Lung (tissue), 12 donors: Measurements from ENCODE around the gene TGFB3. TPM values are rescaled to one million over a fixed set of nuclear protein-coding genes. Genes with fewer than 3 reads are reported as not detected.

Source experiments
- ATAC-seq: fragments of 200-7000 bp; cut with Tn5 transposase; one replicate; pipeline ENCODE4 v1.9.1; 2020; ENCODE audit warnings: moderate number of reproducible peaks; ENCODE audit not compliant: insufficient read depth, low FRiP score
- DNase-seq, 3 donors: peaks; one replicate each; pipeline ENCODE4 v3.0.0-alpha.2; 2013 to 2017
- H3K27ac ChIP-seq, 2 donors: one replicate each; pipeline ENCODE4 v1.5.1; 2013; ENCODE audit warnings: mild to moderate bottlenecking in 2 of 2, moderate library complexity in 2 of 2, control low read depth in 1 of 2, inconsistent platforms in 1 of 2, low read depth in 1 of 2, low read length in 1 of 2
- H3K27me3 ChIP-seq, 3 donors: one replicate each; pipeline ENCODE4 v1.5.1; 2013; ENCODE audit warnings: low read length in 2 of 3; ENCODE audit not compliant: control insufficient read depth in 3 of 3, insufficient read depth in 3 of 3
- H3K36me3 ChIP-seq, 4 donors: one replicate each; pipeline ENCODE4 v1.5.1; 2013; ENCODE audit warnings: low read length in 4 of 4, mild to moderate bottlenecking in 1 of 4, moderate library complexity in 1 of 4; ENCODE audit not compliant: control insufficient read depth in 4 of 4, insufficient read depth in 4 of 4
- H3K4me1 ChIP-seq, 5 donors: one replicate each; pipeline ENCODE4 v1.5.1; 2013; ENCODE audit warnings: low read length in 5 of 5, mild to moderate bottlenecking in 2 of 5, moderate library complexity in 1 of 5; ENCODE audit not compliant: control insufficient read depth in 5 of 5, insufficient read depth in 5 of 5
- H3K4me3 ChIP-seq: one replicate; pipeline ENCODE4 v1.5.1; 2013; ENCODE audit warnings: mild to moderate bottlenecking, control low read depth, moderate library complexity
- H3K9ac ChIP-seq, 2 donors: one replicate each; pipeline ENCODE4 v1.5.1; 2013; ENCODE audit warnings: low read length in 2 of 2, control low read depth in 1 of 2; ENCODE audit not compliant: insufficient read depth in 1 of 2
- H3K9me3 ChIP-seq, 4 donors: one replicate each; pipeline ENCODE4 v1.5.1; 2013; ENCODE audit warnings: low read length in 3 of 4, mild to moderate bottlenecking in 1 of 4, moderate library complexity in 1 of 4; ENCODE audit not compliant: control insufficient read depth in 4 of 4, insufficient read depth in 3 of 4
- WGBS, 2 donors: extraction: QIAGEN DNeasy Blood & Tissue Kit; methylation state at CpG; one replicate each; pipeline ENCODE4 v1.1.7; 2013; 5-methylcytosine and 5-hydroxymethylcytosine counted together
- polyA plus RNA-seq, 2 donors: library from polyadenylated mRNA; stranded (reverse); fragments of 200-250 nt; gene quantifications; one replicate each; pipeline ENCODE4 v1.2.1, GENCODE V29; 2013
- total RNA-seq, 2 donors: library from RNA; depleted of rRNA in 1 of 2; stranded (reverse); fragments of >200 nt in 1 of 2; gene quantifications; one replicate each; pipeline ENCODE4 v1.2.1, GENCODE V29; 2014 to 2021
- TF ChIP-seq, protein P1 (sequence below): IDR thresholded peaks from 2 replicates; pipeline ENCODE4 v1.5.1; 2012; ENCODE audit warnings: mild to moderate bottlenecking; ENCODE audit errors: control extremely low read depth, extremely low read depth
- donor health status: control.
- donor health status: control.
- donor health status: Bipolar disorder and iron deficiency.
- donor health status: healthy.
- donor health status: DM: yes; HTN: yes; CAD: no.

Gene TGFB3
- total and polyA plus RNA-seq, 4 donors = 7.7 to 47.7 (median 20.0) TPM

DNA sequence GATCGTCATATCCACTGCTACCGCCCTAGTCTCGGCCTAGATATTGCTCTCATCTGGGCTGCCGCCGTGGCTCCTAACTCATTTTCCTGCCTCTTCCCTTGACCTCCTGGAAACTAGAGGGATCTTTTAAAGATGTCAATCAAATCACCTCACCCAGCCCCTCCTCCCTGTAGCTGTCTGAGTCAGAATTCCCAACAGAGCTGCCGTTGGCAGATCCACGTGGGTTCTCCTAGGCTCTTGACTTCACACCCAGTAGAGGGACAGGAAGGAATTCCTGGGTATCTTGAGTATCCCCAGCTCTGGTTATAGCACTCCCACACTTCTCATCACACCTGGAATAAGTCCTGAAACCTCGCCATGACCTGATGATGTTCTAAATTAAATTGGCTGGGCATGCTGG lies 11.9 kb downstream of the TGFB3 start:
- ATAC-seq (no peak), DNase-seq (no peak)
- Histone ChIP-seq H3K9ac (no peak overlapping the region), H3K27me3 (no peaks in the 10 kb centered on the region), H3K9me3 (no peaks in the 10 kb centered on the region), H3K36me3 (peaks cover 4 to 61% (median 30%) of the 10 kb centered on the region in 4 donors), H3K4me3 (no peak overlapping the region), H3K27ac (no peak overlapping the region), H3K4me1 (peaks cover 0 to 12% (median 10%) of the 10 kb centered on the region in 5 donors)
- TF ChIP-seq, protein P1, sequence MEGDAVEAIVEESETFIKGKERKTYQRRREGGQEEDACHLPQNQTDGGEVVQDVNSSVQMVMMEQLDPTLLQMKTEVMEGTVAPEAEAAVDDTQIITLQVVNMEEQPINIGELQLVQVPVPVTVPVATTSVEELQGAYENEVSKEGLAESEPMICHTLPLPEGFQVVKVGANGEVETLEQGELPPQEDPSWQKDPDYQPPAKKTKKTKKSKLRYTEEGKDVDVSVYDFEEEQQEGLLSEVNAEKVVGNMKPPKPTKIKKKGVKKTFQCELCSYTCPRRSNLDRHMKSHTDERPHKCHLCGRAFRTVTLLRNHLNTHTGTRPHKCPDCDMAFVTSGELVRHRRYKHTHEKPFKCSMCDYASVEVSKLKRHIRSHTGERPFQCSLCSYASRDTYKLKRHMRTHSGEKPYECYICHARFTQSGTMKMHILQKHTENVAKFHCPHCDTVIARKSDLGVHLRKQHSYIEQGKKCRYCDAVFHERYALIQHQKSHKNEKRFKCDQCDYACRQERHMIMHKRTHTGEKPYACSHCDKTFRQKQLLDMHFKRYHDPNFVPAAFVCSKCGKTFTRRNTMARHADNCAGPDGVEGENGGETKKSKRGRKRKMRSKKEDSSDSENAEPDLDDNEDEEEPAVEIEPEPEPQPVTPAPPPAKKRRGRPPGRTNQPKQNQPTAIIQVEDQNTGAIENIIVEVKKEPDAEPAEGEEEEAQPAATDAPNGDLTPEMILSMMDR = no peak
- 78 to 85% methylated on average over 8 of the region's 8 CpGs for WGBS, 2 donors

DNA sequence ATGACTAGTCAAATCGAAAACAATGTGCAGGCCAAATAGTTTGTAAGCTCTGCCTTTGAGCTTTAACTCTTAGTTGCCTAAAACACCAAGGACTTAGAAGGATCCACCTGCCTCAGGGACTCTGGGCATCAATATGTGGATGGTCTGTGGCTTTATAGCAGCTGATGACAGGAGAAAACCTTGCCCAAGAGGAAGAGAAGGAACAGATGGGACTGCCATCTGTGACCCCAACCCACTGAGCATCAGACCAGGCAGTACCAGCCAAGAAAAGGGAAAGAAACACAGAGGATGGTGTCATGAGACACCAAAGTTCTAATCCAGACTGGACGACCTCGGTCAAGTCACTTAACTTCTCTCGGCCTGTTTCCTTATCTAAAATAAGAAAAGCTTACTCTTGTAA lies 12.7 kb downstream of the TGFB3 start:
- H3K36me3 ChIP-seq = peaks cover 4 to 63% (median 32%) of the 10 kb centered on the region in 4 donors
- ATAC-seq (no peak), DNase-seq (no peak)
- WGBS, 2 donors = 78 to 85% methylated on average over 4 of the region's 4 CpGs
- peaks cover 0 to 12% (median 10%) of the 10 kb centered on the region in 5 donors for H3K4me1 ChIP-seq
- H3K9me3 ChIP-seq = no peaks in the 10 kb centered on the region
- H3K4me3 ChIP-seq = no peak overlapping the region
- H3K27ac ChIP-seq = no peak overlapping the region
- H3K9ac ChIP-seq = no peak overlapping the region
- no peaks in the 10 kb centered on the region for H3K27me3 ChIP-seq
- TF ChIP-seq, protein P1 = no peak

DNA sequence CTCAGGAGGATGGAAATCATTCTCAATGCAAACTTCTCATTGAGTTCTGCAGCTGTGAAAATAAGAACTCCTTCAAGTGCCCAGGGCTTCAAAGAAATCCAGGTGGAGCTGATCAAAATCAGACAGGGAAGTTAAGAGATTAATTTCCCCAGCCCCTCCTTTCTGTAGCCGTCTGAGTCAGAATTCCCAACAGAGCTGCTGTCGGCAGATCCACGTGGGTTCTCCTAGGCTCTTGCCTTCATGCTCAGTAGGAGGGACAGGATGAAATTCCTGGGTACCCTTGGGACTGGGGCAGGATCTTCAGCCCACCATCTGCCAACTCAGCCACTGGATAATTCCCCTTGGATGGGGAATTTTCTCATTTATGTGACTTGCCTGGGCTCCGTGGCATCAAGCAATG lies 13.3 kb downstream of the TGFB3 start:
- 77 to 83% methylated on average over 4 of the region's 4 CpGs for WGBS, 2 donors
- no peak for DNase-seq
- H3K27ac ChIP-seq = no peak overlapping the region
- no peaks in the 10 kb centered on the region for H3K9me3 ChIP-seq
- no peaks in the 10 kb centered on the region for H3K27me3 ChIP-seq
- no peak overlapping the region for H3K9ac ChIP-seq
- H3K36me3 ChIP-seq = peaks cover 4 to 66% (median 33%) of the 10 kb centered on the region in 4 donors
- TF ChIP-seq, protein P1 = no peak
- ATAC-seq = no peak
- no peak overlapping the region for H3K4me3 ChIP-seq
- peaks cover 0 to 12% (median 8%) of the 10 kb centered on the region in 5 donors for H3K4me1 ChIP-seq

DNA sequence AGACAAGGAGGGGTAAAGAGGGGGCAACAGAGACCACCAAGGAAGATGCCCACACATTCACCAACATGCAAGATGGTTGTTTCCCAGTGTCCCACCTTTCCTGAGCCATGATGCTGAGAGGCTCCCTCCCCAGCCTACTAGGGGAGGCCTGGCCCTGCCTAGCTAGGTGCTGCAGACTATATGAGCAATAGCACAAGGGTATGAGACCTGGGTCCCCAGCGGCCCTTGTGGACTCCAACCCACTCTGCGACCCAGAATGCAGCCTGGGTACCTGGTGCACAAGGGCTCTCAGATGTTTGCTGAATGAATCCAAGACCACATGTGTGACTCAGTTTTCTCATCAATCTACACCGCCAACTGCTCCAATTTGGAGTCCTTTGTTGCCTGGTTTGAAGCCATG lies 13.9 kb downstream of the TGFB3 start:
- Histone ChIP-seq H3K27ac (no peak overlapping the region), H3K4me1 (peaks cover 0 to 6% (median 2%) of the 10 kb centered on the region in 5 donors), H3K36me3 (peaks cover 4 to 68% (median 36%) of the 10 kb centered on the region in 4 donors), H3K4me3 (no peak overlapping the region), H3K27me3 (no peaks in the 10 kb centered on the region), H3K9ac (no peak overlapping the region), H3K9me3 (no peaks in the 10 kb centered on the region)
- TF ChIP-seq, protein P1 = no peak
- 96% methylated on average over 3 of the region's 3 CpGs for WGBS, 2 donors
- DNase-seq = no peak
- ATAC-seq = no peak
